ENCODE measurements around the gene AFF4. TPM values are rescaled to one million over a fixed set of nuclear protein-coding genes. Genes with fewer than 3 reads are reported as not detected.

AFF4 gene
- polyA plus RNA-seq, 1 experiment = 62.3 TPM

DNA sequence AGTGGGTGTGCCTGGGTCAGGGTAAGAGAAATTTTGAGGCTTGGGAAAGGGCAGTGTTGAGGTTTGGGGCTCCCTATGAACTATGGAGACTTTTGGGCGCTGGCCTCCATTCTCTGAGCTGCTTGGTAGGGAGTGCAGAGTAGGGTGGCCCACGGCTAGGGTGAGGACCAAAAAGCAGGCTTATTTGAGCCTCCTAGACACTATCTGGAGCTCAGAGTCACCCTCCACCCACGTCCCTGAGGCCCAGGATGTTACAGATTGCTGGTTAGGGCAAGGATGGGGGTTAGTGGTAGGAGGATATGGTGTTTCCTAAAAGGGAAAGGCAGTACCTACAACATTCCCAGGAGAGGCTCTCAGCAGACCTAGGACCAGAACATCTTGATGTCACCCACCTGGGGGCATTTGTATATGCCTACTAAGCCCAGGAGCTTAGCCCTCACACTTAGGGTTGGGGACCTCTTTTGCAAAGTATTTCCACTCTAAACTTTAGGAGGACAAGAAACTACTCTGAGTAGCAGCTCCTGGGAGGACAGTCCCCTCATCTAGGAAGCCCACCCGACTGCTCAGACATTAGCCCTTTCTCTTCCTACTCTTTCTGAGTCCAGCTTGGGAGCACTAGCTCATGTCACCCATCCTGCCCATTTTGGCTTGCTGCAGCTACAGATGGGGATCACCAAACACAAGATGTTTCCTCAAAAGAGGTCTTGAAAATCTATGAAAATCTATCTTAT lies 135.3 kb downstream of the AFF4 start:
- no peak overlapping the region for H3K27ac ChIP-seq (ENCODE audit: low read depth, low read length)
- POLR2A ChIA-PET = interaction anchor here (0.5 kb wide), 1 partner anchor 182 kb away, joined by 8 read pairs; no protein-coding TSS in a partner anchor
- CTCF ChIA-PET = interaction anchor here (0.7 to 5.9 kb wide), 10 partner anchors 8 to 389 kb away, joined by 3 to 44 read pairs (median 5); partner anchors contain the start of gene UQCRQ
- H3K27me3 ChIP-seq (ENCODE audit: control insufficient read depth, insufficient read depth, low read length) = no peaks in the 10 kb centered on the region
- TF ChIP-seq, protein P1, sequence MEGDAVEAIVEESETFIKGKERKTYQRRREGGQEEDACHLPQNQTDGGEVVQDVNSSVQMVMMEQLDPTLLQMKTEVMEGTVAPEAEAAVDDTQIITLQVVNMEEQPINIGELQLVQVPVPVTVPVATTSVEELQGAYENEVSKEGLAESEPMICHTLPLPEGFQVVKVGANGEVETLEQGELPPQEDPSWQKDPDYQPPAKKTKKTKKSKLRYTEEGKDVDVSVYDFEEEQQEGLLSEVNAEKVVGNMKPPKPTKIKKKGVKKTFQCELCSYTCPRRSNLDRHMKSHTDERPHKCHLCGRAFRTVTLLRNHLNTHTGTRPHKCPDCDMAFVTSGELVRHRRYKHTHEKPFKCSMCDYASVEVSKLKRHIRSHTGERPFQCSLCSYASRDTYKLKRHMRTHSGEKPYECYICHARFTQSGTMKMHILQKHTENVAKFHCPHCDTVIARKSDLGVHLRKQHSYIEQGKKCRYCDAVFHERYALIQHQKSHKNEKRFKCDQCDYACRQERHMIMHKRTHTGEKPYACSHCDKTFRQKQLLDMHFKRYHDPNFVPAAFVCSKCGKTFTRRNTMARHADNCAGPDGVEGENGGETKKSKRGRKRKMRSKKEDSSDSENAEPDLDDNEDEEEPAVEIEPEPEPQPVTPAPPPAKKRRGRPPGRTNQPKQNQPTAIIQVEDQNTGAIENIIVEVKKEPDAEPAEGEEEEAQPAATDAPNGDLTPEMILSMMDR (IDR thresholded peaks at IDR 0.05; ENCODE audit: low read depth, low read length) = no peak
- no peaks in the 10 kb centered on the region for H3K9me3 ChIP-seq (ENCODE audit: control insufficient read depth, insufficient read depth, low read length)
- no peak overlapping the region for H3K4me3 ChIP-seq (ENCODE audit: low read depth, low read length)
- DNase-seq (ENCODE audit: low read depth, low spot score) = no peak

DNA sequence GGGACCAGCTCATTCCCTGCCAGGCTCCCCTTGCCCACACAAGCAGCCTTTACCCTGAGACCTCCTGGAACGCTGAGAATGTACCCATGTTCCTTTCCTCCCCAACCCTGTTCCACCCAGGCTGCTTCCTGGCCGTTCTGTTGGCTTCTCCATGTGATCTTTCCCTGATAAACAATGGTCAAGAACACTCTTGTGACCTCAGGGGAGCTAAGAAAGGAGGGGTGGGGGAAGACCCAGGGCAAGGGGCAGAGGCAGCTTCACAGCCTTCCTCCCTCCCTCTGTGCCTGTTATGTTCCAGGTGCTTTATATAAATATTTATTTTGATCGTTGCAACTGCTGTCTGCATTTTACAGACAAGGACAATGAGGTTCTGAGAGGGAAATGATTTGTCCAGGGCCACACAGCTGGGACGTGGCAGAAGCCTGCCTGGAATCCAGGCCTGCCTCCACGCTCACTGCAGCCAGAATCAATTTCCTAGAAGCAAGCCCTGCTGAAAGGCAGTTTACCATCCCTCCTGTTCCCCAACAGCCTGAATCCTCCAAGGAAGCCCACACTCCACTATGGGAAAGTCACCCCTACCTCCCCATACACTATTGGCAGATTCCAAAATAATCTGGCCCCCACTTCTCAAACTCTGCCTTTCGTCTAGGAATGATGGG lies 136.9 kb downstream of the AFF4 start:
- Histone ChIP-seq H3K27me3 (ENCODE audit: control insufficient read depth, insufficient read depth, low read length) (no peaks in the 10 kb centered on the region), H3K4me3 (ENCODE audit: low read depth, low read length) (no peak overlapping the region), H3K27ac (ENCODE audit: low read depth, low read length) (no peak overlapping the region), H3K9me3 (ENCODE audit: control insufficient read depth, insufficient read depth, low read length) (no peaks in the 10 kb centered on the region)
- CTCF ChIA-PET = interaction anchor here (1.2 to 5.3 kb wide), 3 partner anchors 9 to 440 kb away, joined by 3 to 35 read pairs (median 4); no protein-coding TSS in a partner anchor
- DNase-seq (ENCODE audit: low read depth, low spot score) = no peak
- TF ChIP-seq, protein P1 (IDR thresholded peaks at IDR 0.05; ENCODE audit: low read depth, low read length) = no peak
- POLR2A ChIA-PET = no interaction called here

DNA sequence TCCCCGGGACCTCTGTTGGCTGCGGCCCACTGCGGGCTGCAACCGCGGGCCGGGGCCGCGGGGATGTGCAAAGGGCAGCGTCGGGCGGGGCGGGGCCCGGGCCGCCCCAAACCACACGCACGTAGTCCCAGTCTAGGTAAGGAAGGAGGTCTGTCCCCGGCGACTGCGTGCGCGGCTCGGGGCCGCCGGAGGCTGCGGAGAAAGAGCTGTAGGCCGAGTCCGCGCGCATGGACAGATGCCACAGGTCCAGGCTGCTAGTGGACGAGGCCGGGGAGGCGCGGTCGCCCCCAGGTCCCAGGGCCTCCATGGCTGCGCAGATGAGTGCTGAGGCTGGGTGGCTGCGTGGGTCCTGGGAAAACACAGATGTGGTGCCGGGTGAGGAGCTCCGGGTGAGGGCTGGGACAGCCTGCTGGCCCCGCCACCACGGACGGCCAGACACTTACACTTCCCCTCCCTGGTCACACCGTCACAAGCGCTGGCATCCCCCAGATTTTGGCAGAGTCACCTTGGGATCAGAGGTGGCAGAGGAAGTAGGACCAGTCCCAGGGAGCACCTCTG lies 137.5 kb downstream of the AFF4 start:
- TF ChIP-seq, protein P1 (IDR thresholded peaks at IDR 0.05; ENCODE audit: low read depth, low read length) = no peak
- no peak overlapping the region for H3K4me3 ChIP-seq (ENCODE audit: low read depth, low read length)
- H3K27me3 ChIP-seq (ENCODE audit: control insufficient read depth, insufficient read depth, low read length) = no peaks in the 10 kb centered on the region
- ChIA-PET POLR2A (no interaction called here), CTCF (interaction anchor here (1.2 to 5.3 kb wide), 3 partner anchors 8 to 439 kb away, joined by 3 to 35 read pairs (median 4); no protein-coding TSS in a partner anchor)
- no peak overlapping the region for H3K27ac ChIP-seq (ENCODE audit: low read depth, low read length)
- no peak for DNase-seq (ENCODE audit: low read depth, low spot score)
- no peaks in the 10 kb centered on the region for H3K9me3 ChIP-seq (ENCODE audit: control insufficient read depth, insufficient read depth, low read length)

Small RNA genes lying within 50 kb of the gene (small RNA-seq; reads per million reads assigned to genes)
- gene AC113410.1 (ENCODE audit: insufficient read length, low read depth) (not detected), gene ATP6V0E1P1 (ENCODE audit: insufficient read length, low read depth) (not detected), gene RF00019 (ENCODE audit: insufficient read length, low read depth) (not detected), gene RNA5SP192 (ENCODE audit: insufficient read length, low read depth) (not detected)

Other genes starting within 250 kb of the AFF4 start
- gene KIF3A, start 226.1 kb downstream of the AFF4 start, polyA plus RNA-seq (2011; rRNA removed) = 6.7 and 8.9 TPM in 2 replicates
- not detected in 2 replicates for gene CCNI2, start 216.2 kb downstream of the AFF4 start, polyA plus RNA-seq (2011; rRNA removed)
- 62.4 and 70.0 TPM in 2 replicates for gene SEPTIN8, start 186.4 kb downstream of the AFF4 start, polyA plus RNA-seq (2011; rRNA removed)
- gene SOWAHA, start 150.3 kb downstream of the AFF4 start, polyA plus RNA-seq (2011; rRNA removed) = 0.05 TPM in 1 of 2 replicates, not detected in the other
- gene SHROOM1, start 133.0 kb downstream of the AFF4 start, polyA plus RNA-seq (2011; rRNA removed) = 4.5 and 6.0 TPM in 2 replicates
- 0.14 and 0.15 TPM in 2 replicates for gene GDF9, start 97.2 kb downstream of the AFF4 start, polyA plus RNA-seq (2011; rRNA removed)
- gene UQCRQ, start 97.0 kb downstream of the AFF4 start, polyA plus RNA-seq (2011; rRNA removed) = 318 and 329 TPM in 2 replicates
- gene LEAP2, start 90.0 kb downstream of the AFF4 start, polyA plus RNA-seq (2011; rRNA removed) = 0.61 and 0.91 TPM in 2 replicates
- gene ZCCHC10, start 62.9 kb upstream of the AFF4 start, polyA plus RNA-seq (2011; rRNA removed) = 27.7 and 28.8 TPM in 2 replicates
- gene HSPA4, start 88.4 kb upstream of the AFF4 start, polyA plus RNA-seq (2011; rRNA removed) = 63.8 and 96.9 TPM in 2 replicates